Spleen (tissue), 7 donors: ENCODE data around the gene KCNJ9.

Source experiments
- POLR2A ChIP-seq, 3 donors: fragments of 450-650 bp; IDR thresholded peaks; one replicate each; pipeline ENCODE4 v1.5.1; 2017; ENCODE audit warnings: antibody characterized with exemption in 3 of 3, mild to moderate bottlenecking in 1 of 3
- POLR2AphosphoS5 ChIP-seq, 3 donors: sonication (generic); formaldehyde crosslinking; IDR thresholded peaks; one replicate each; pipeline ENCODE4 v1.5.1; 2017; ENCODE audit warnings: antibody characterized with exemption in 3 of 3
- TF ChIP-seq, protein P1 (sequence below), 11 experiments: fragments of 200-600 bp in 7 of 11; fragments of 450-650 bp in 4 of 11; sonication (generic) in 4 of 11; IDR thresholded peaks in 8 of 11; conservative IDR thresholded peaks in 3 of 11; 1 replicate in 7 of 11; 2 replicates in 4 of 11; pipeline versions ENCODE4 v1.4.0 to v1.8.0; 2016 to 2021; ENCODE audit warnings: antibody characterized with exemption in 11 of 11, inconsistent platforms in 4 of 11, mild to moderate bottlenecking in 1 of 11
- donor health status: DM: no; HTN: no; CAD: no; lungs with moderate emphysema.
- donor health status: DM: no; HTN: no; CAD: no.
- donor health status: DM: no; HTN: no; CAD: no.

DNA sequence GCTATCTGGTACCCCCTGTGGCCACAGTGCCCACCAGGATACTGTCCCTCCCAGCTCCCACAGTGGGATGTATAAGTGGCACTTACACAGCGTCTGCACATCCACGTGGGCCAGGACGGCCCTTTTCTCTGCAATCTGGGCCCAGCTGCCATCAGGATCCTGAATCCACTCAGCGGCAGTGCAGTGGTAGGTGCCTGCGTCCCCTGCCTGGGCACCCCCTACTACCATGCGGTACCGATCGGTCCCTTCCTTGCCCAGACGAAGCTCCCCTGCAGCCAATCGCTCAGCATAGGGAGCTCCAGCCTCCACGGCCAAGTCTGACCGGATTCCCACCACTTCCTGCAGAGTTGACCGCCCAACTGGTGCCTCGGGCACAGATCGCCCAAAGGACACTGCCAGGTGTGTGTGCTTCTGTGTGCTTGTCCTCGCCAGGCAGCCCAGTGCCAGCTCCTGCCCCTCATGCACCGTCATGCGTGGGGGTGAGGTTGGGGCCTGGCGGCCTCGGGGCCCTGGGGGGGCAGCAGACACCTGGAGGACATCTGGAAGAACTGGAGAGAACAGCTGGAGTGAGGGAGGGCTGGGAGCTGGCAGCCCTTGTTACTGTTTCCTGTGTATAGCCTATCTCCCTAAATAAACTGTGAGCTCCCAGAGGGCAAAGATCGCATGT, 12.4 kb downstream of the KCNJ9 start:
- TF ChIP-seq, protein P1, sequence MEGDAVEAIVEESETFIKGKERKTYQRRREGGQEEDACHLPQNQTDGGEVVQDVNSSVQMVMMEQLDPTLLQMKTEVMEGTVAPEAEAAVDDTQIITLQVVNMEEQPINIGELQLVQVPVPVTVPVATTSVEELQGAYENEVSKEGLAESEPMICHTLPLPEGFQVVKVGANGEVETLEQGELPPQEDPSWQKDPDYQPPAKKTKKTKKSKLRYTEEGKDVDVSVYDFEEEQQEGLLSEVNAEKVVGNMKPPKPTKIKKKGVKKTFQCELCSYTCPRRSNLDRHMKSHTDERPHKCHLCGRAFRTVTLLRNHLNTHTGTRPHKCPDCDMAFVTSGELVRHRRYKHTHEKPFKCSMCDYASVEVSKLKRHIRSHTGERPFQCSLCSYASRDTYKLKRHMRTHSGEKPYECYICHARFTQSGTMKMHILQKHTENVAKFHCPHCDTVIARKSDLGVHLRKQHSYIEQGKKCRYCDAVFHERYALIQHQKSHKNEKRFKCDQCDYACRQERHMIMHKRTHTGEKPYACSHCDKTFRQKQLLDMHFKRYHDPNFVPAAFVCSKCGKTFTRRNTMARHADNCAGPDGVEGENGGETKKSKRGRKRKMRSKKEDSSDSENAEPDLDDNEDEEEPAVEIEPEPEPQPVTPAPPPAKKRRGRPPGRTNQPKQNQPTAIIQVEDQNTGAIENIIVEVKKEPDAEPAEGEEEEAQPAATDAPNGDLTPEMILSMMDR (IDR thresholded peaks at IDR 0.05 in 8 of 11, conservative IDR thresholded peaks at IDR 0.05 in 3 of 11) = no peak
- TF ChIP-seq POLR2A (IDR thresholded peaks at IDR 0.05) = no peak
- no peak for TF ChIP-seq POLR2AphosphoS5 (IDR thresholded peaks at IDR 0.05)
